GM12891 (cell line): Measurements from ENCODE around the gene TMTC1.

ENCODE experiments used
- POLR2A ChIP-seq: IDR thresholded peaks from 2 replicates; pipeline ENCODE4 v1.6.1; 2011; ENCODE audit warnings: low read depth, low read length, control low read depth
- POLR2AphosphoS5 ChIP-seq: IDR thresholded peaks from 2 replicates; pipeline ENCODE4 v1.6.1; 2011; ENCODE audit warnings: low read depth, low read length, control low read depth
- POU2F2 ChIP-seq: IDR thresholded peaks from 2 replicates; pipeline ENCODE4 v1.6.1; 2011; ENCODE audit warnings: low read depth, mild to moderate bottlenecking, control low read depth, low read length, moderate library complexity

DNA sequence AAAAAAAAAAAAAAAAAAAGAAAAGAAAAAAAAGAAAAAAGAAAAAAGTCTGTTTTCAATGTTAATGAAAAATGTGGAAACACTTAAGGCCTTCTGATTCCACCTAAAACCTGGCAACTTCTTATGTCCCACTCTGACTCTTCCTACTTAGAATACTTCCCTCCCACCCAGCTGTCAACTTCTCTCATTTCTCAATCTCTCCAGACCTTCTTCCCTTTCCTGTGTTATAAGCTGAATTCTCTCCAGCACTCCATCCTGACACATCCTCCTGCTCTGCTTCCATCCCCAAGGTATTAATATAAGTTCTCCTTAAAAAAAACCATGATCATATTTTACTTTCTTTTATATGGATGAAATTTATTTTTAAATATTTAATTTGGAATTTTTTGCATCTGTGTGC, 20.3 kb upstream of the TMTC1 start:
- TF ChIP-seq POLR2A: no peak
- TF ChIP-seq POLR2AphosphoS5: no peak
- no peak for TF ChIP-seq POU2F2
